CD4-positive, CD25-positive, alpha-beta regulatory T cell (primary cell): Measurements from ENCODE around the gene BLOC1S3. TPM values are rescaled to one million over a fixed set of nuclear protein-coding genes. Genes with fewer than 3 reads are reported as not detected.
"Not testable (repeated sequence)": the region's sequence is repeated elsewhere in the genome, so short reads cannot be mapped to it uniquely, and the experiment has no call there.

Experiments used
- ATAC-seq, 2 donors: fragments of 150-1000 bp; cut with Tn5 transposase; one replicate each; pipeline ENCODE4 v1.10.0; 2021; ENCODE audit warnings: low read depth in 2 of 2, moderate number of reproducible peaks in 2 of 2, moderate library complexity in 1 of 2
- DNase-seq, 3 donors: peaks; one replicate each; pipeline versions ENCODE4 v3.0.0 to v3.0.0-alpha.2; 2012 to 2022; ENCODE audit warnings: mixed read lengths in 1 of 3
- H3K27ac ChIP-seq: one replicate; pipeline ENCODE4 v1.7.0; 2013; ENCODE audit warnings: mild to moderate bottlenecking, low read length; ENCODE audit not compliant: insufficient read depth, poor library complexity, severe bottlenecking
- H3K27me3 ChIP-seq: one replicate; pipeline ENCODE4 v1.7.0; 2013; ENCODE audit warnings: low read length; ENCODE audit not compliant: control insufficient read depth, insufficient read depth
- H3K36me3 ChIP-seq: one replicate; pipeline ENCODE4 v1.7.0; 2013; ENCODE audit warnings: mild to moderate bottlenecking, low read length, moderate library complexity; ENCODE audit not compliant: control insufficient read depth, insufficient read depth
- H3K4me1 ChIP-seq: 2 replicates; pipeline ENCODE4 v1.7.0; 2013; ENCODE audit warnings: mild to moderate bottlenecking, low read length; ENCODE audit not compliant: insufficient read depth, control insufficient read depth, poor library complexity, severe bottlenecking
- H3K4me3 ChIP-seq: one replicate; pipeline ENCODE4 v1.7.0; 2013; ENCODE audit warnings: low read depth, mild to moderate bottlenecking, low read length, moderate library complexity
- H3K9me3 ChIP-seq, 2 experiments: 1 replicate in 1 of 2; 2 replicates in 1 of 2; pipeline ENCODE4 v1.7.0; 2013; ENCODE audit warnings: low read length in 2 of 2, mild to moderate bottlenecking in 1 of 2, moderate library complexity in 1 of 2; ENCODE audit not compliant: control insufficient read depth in 2 of 2
- H3K27ac Mint-ChIP-seq, 3 donors: one replicate each; pipeline ENCODE4 v1.8.0; 2020 to 2022; ENCODE audit warnings: mild to moderate bottlenecking in 3 of 3, mixed read lengths in 3 of 3, moderate library complexity in 2 of 3
- H3K27me3 Mint-ChIP-seq: one replicate; pipeline ENCODE4 v1.8.0; 2022; ENCODE audit warnings: mild to moderate bottlenecking, mixed read lengths
- H3K36me3 Mint-ChIP-seq: one replicate; pipeline ENCODE4 v1.8.0; 2020; ENCODE audit warnings: mixed read lengths
- H3K4me1 Mint-ChIP-seq, 4 donors: one replicate each; pipeline ENCODE4 v1.8.0; 2020 to 2022; ENCODE audit warnings: mixed read lengths in 4 of 4, mild to moderate bottlenecking in 1 of 4
- H3K4me3 Mint-ChIP-seq, 4 donors: one replicate each; pipeline ENCODE4 v1.8.0; 2020 to 2022; ENCODE audit warnings: mild to moderate bottlenecking in 4 of 4, mixed read lengths in 4 of 4, moderate library complexity in 3 of 4
- H3K9me3 Mint-ChIP-seq, 7 donors: one replicate each; pipeline ENCODE4 v1.8.0; 2020 to 2022; ENCODE audit warnings: mixed read lengths in 7 of 7, mild to moderate bottlenecking in 3 of 7, moderate library complexity in 2 of 7
- polyA plus RNA-seq, 4 donors: library from polyadenylated mRNA; unstranded; fragments of 300-500 nt; fragmentation: Illumina TruSeq; gene quantifications; one replicate each; pipeline ENCODE4 v1.2.3, GENCODE V29; 2021
- total RNA-seq: library from RNA; stranded (reverse); gene quantifications from one replicate; pipeline ENCODE4 v1.2.3, GENCODE V29; 2022

BLOC1S3 gene
- total and polyA plus RNA-seq, 5 donors from 2014 or later, result 12.8 to 22.9 (median 18.5) TPM

DNA sequence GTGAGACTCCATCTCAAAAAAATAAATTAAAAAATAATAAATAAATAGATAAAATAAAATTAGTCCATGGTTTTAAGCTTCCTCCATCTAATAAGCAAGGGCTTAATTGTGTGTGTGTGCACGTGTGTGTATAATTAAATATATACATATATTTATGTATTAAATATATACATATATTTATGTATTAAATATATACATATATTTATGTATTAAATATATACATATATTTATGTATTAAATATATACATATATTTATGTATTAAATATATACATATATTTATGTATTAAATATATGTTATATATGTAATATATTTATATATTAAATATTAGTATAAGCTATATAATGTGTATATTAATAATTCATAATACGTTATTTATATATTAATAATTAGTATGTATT, 50.5 kb downstream of the BLOC1S3 start:
- not testable (repeated sequence) for H3K4me1 ChIP-seq, H3K4me1 Mint-ChIP-seq, H3K9me3 ChIP-seq, H3K27ac ChIP-seq, H3K36me3 Mint-ChIP-seq, H3K9me3 Mint-ChIP-seq, H3K27me3 ChIP-seq, H3K4me3 Mint-ChIP-seq, H3K27ac Mint-ChIP-seq, H3K4me3 ChIP-seq, DNase-seq, ATAC-seq, H3K36me3 ChIP-seq
- peaks cover 20% of the 10 kb centered on the region for H3K27me3 Mint-ChIP-seq

Other genes with a start within 250 kb of the BLOC1S3 start
- gene APOC4, start 236.5 kb upstream of the BLOC1S3 start, total RNA-seq, result not detected
- not detected for gene APOC4, start 236.5 kb upstream of the BLOC1S3 start, polyA plus RNA-seq
- gene APOC2, start 232.7 kb upstream of the BLOC1S3 start, total RNA-seq, result not detected
- gene APOC2, start 232.7 kb upstream of the BLOC1S3 start, polyA plus RNA-seq, result not detected
- gene CLPTM1, start 223.4 kb upstream of the BLOC1S3 start, total RNA-seq, result 81.5 TPM
- gene CLPTM1, start 223.4 kb upstream of the BLOC1S3 start, polyA plus RNA-seq, result 10 to 100 TPM; 16.7 to 20.3 (median 19.2) TPM
- gene RELB, start 177.3 kb upstream of the BLOC1S3 start, total RNA-seq, result 107 TPM
- gene RELB, start 177.3 kb upstream of the BLOC1S3 start, polyA plus RNA-seq, result 10 to 100 TPM in 2 of 4 donors, 1 to 10 TPM in 2; 5.5 to 11.4 (median 10.2) TPM
- 189 TPM for gene CLASRP, start 139.7 kb upstream of the BLOC1S3 start, total RNA-seq
- gene CLASRP, start 139.7 kb upstream of the BLOC1S3 start, polyA plus RNA-seq, result 1 to 10 TPM; 3.9 to 4.9 (median 4.3) TPM
- gene ZNF296, start 102.3 kb upstream of the BLOC1S3 start, total RNA-seq, result 3.0 TPM
- 1 to 10 TPM; 1.8 to 2.5 (median 2.0) TPM for gene ZNF296, start 102.3 kb upstream of the BLOC1S3 start, polyA plus RNA-seq
- 6.6 TPM for gene GEMIN7, start 99.5 kb upstream of the BLOC1S3 start, total RNA-seq
- gene GEMIN7, start 99.5 kb upstream of the BLOC1S3 start, polyA plus RNA-seq, result 10 to 100 TPM; 64.6 to 93.1 (median 79.7) TPM
- gene PPP1R37, start 85.6 kb upstream of the BLOC1S3 start, total RNA-seq, result 17.4 TPM
- gene PPP1R37, start 85.6 kb upstream of the BLOC1S3 start, polyA plus RNA-seq, result 1 to 10 TPM in 1 of 4 donors, under 1 TPM in 3; 0.61 to 1.0 (median 0.65) TPM
- 0.72 TPM for gene NKPD1, start 17.8 kb upstream of the BLOC1S3 start, total RNA-seq
- gene NKPD1, start 17.8 kb upstream of the BLOC1S3 start, polyA plus RNA-seq, result under 1 TPM; 0.05 to 0.28 (median 0.15) TPM
- 54.7 TPM for gene TRAPPC6A, start 547 bp upstream of the BLOC1S3 start, total RNA-seq
- gene TRAPPC6A, start 547 bp upstream of the BLOC1S3 start, polyA plus RNA-seq, result 100 to 1,000 TPM; 161 to 182 (median 171) TPM
- gene EXOC3L2, start 66.6 kb downstream of the BLOC1S3 start, total RNA-seq, result not detected
- gene EXOC3L2, start 66.6 kb downstream of the BLOC1S3 start, polyA plus RNA-seq, result not detected
- gene MARK4, start 72.5 kb downstream of the BLOC1S3 start, total RNA-seq, result 61.0 TPM
- gene MARK4, start 72.5 kb downstream of the BLOC1S3 start, polyA plus RNA-seq, result 1 to 10 TPM in 2 of 4 donors, under 1 TPM in 2; 0.38 to 1.6 (median 0.85) TPM
- not detected for gene CKM, start 144.1 kb downstream of the BLOC1S3 start, total RNA-seq
- gene CKM, start 144.1 kb downstream of the BLOC1S3 start, polyA plus RNA-seq, result not detected
- gene KLC3, start 162.0 kb downstream of the BLOC1S3 start, total RNA-seq, result 0.54 TPM
- gene KLC3, start 162.0 kb downstream of the BLOC1S3 start, polyA plus RNA-seq, result not detected
- 15.5 TPM for gene ERCC2, start 191.8 kb downstream of the BLOC1S3 start, total RNA-seq
- gene ERCC2, start 191.8 kb downstream of the BLOC1S3 start, polyA plus RNA-seq, result 1 to 10 TPM; 4.4 to 7.5 (median 6.4) TPM
- 7.4 TPM for gene PPP1R13L, start 226.3 kb downstream of the BLOC1S3 start, total RNA-seq
- under 1 TPM; 0.17 to 0.94 (median 0.57) TPM for gene PPP1R13L, start 226.3 kb downstream of the BLOC1S3 start, polyA plus RNA-seq
- 2.1 TPM for gene POLR1G, start 227.9 kb downstream of the BLOC1S3 start, total RNA-seq
- gene POLR1G, start 227.9 kb downstream of the BLOC1S3 start, polyA plus RNA-seq, result 1 to 10 TPM; 1.6 to 3.6 (median 2.4) TPM
- 30.5 TPM for gene ERCC1, start 245.1 kb downstream of the BLOC1S3 start, total RNA-seq
- 10 to 100 TPM; 25.9 to 28.7 (median 26.3) TPM for gene ERCC1, start 245.1 kb downstream of the BLOC1S3 start, polyA plus RNA-seq